22Rv1 (cell line): ENCODE measurements around the gene PCDHB11.

Source experiments
- ZFX ChIP-seq: fragments of 450-650 bp; IDR thresholded peaks from 2 replicates; pipeline ENCODE4 v1.6.1; 2017; ENCODE audit warnings: antibody characterized with exemption, borderline replicate concordance
- TF ChIP-seq, protein P1 (sequence below): fragments of 450-650 bp; IDR thresholded peaks from 2 replicates; pipeline ENCODE4 v1.5.1; 2017; ENCODE audit warnings: mild to moderate bottlenecking

- TF ChIP-seq, protein P1, sequence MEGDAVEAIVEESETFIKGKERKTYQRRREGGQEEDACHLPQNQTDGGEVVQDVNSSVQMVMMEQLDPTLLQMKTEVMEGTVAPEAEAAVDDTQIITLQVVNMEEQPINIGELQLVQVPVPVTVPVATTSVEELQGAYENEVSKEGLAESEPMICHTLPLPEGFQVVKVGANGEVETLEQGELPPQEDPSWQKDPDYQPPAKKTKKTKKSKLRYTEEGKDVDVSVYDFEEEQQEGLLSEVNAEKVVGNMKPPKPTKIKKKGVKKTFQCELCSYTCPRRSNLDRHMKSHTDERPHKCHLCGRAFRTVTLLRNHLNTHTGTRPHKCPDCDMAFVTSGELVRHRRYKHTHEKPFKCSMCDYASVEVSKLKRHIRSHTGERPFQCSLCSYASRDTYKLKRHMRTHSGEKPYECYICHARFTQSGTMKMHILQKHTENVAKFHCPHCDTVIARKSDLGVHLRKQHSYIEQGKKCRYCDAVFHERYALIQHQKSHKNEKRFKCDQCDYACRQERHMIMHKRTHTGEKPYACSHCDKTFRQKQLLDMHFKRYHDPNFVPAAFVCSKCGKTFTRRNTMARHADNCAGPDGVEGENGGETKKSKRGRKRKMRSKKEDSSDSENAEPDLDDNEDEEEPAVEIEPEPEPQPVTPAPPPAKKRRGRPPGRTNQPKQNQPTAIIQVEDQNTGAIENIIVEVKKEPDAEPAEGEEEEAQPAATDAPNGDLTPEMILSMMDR = peak; percentile 73
- TF ChIP-seq ZFX = no peak
These were observed 23.8 kb downstream of the PCDHB11 start, which contains the start of gene PCDHB14 for GRCh38 chr5:141223112-141223783.
